Skeletal muscle cell (primary cell): ENCODE data around the gene PDGFRB.
"Not testable (repeated sequence)": the region's sequence is repeated elsewhere in the genome, so short reads cannot be mapped to it uniquely, and the experiment has no call there.

Experiments
- DNase-seq: peaks from one replicate; pipeline ENCODE4 v3.0.0-alpha.2; 2010; ENCODE audit warnings: low read depth
- H3K4me3 ChIP-seq: 2 replicates; pipeline ENCODE4 v1.5.1; 2011; ENCODE audit warnings: low read depth, mild to moderate bottlenecking, control low read depth, low read length, moderate library complexity

PDGFRB gene

GRCh38 chr5:150106674-150107426, 48.8 kb downstream of the PDGFRB start:
- H3K4me3 ChIP-seq: no peak overlapping the region
- DNase-seq: no peak

DNA sequence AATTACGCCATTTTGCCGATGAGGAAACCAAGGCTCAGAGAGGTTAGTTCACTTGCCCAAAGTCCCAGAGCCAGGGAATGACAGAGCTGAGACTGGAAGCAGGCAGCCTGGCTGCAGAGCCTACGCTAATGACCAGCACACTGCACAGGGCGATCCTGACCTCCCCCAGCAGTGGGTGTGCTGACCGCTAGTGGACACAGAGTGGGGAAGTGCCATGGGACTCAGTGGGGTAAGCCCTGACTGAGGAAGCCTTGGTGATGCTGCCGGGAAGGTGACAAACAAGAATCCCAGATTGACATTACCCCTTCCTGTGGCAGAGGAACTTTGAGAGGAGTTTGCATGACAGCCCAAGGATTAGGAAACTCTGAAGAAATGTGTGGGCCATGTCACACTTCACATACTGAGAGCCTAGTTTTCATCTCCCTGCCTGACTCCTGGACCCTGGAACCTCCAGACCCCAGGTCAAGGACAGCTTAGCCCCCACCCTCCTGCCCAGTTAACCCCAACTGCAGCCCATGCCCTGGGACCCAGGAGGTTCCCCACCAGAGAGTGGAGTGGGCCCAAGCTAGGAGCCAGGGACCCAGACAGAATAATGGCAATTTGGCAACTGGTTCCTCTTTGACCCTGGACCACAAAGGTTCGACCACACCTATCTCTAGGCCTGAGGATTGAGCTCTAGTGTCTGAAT, 49.6 kb downstream of the PDGFRB start:
- H3K4me3 ChIP-seq: no peak overlapping the region
- DNase-seq: no peak

GRCh38 chr5:150104550-150104870, 51.1 kb downstream of the PDGFRB start:
- DNase-seq: no peak
- H3K4me3 ChIP-seq: no peak overlapping the region

GRCh38 chr5:150103678-150104549, 51.7 kb downstream of the PDGFRB start:
- H3K4me3 ChIP-seq: no peak overlapping the region
- no peak for DNase-seq

- DNase-seq: no peak
- no peak overlapping the region for H3K4me3 ChIP-seq
These were observed 54.6 kb downstream of the PDGFRB start for GRCh38 chr5:150101023-150101422.

- DNase-seq: no peak
- no peak overlapping the region for H3K4me3 ChIP-seq
These were observed 58.5 kb downstream of the PDGFRB start for GRCh38 chr5:150097152-150097551.

- no peak for DNase-seq
- no peak overlapping the region for H3K4me3 ChIP-seq
These were observed 63.4 kb downstream of the PDGFRB start for GRCh38 chr5:150092159-150092787.

DNA sequence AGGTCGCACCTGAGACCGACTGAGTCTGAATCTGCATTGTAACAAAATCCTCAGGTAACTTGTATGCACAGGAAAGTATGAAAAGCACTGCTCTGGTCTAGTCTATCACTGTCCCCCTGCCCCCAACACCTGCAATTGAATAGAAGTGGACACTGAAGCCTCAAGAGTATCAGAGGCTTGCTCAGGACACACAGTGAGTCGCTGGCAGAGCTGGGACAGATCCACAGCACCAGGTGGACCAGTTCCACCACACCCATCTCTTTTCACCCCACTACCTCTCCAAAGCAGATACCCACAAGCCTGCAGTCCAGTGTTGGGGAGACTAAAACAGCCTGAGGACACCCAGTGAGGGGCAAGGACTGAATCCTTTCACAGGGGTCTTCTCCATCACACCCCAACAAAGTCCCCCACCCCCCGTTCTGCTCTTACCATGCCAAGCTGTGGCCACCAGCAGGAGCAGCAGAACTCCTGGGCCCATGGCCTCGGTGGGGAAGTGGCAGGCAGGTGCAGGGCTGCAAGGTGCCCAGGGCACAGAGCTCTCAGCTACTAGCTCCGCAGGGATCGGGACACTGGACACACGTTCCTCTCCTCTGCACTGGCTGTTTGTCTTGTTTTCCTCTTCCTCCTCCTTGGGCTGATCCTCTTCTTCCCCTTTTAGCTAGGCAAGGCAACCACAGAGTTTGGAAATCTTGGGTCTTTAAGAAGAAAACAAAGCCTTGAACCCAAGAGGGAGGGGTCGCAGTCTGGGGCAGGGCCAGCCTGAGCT, 69.5 kb downstream of the PDGFRB start, which contains the start of gene CSF1R:
Gene CSF1R, minus strand, starts transcription at position 605 of the 766 bp plus-strand sequence. Its CDS starts 127 bp downstream, at position 478.
- no peak for DNase-seq
- H3K4me3 ChIP-seq: no peak within 1 kb of the TSS

DNA sequence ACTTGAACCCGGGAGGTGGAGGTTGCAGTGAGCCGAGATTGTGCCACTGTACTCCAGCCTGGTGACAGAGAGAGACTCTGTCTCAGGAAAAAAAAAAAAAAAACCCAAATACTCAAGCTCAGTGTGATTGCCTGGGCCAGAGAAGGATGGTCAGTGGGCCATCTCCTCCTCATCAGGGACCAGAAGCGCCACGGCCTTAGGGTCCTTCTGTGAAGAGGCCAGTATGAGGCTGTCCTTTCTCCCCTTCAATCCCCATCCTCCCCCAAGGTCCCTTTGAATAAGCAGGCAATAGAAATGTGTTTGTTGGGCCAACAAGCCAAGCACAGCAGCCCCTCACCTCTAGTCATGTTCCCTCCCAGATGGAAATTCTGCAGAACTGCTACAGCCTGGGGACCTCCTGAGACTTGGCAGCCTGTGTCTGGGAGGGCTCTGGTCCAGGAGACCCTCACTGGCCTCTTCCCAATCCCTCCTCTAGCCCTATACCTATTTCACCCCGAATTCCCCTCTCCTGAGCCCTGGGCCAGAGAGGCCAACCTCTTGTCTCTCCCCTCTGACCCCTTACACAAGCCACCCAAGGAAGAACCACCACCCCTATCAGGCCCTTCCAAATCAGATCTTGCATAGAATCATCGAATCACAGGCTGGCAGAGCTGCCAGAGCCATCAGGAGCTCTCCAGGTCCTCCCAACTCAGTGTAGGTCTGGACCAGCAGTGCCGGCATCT, 70.3 kb downstream of the PDGFRB start:
- DNase-seq: no peak
- H3K4me3 ChIP-seq: no peak overlapping the region

- not testable (repeated sequence) for DNase-seq
These were observed 70.9 kb downstream of the PDGFRB start for GRCh38 chr5:150084754-150085153.

DNA sequence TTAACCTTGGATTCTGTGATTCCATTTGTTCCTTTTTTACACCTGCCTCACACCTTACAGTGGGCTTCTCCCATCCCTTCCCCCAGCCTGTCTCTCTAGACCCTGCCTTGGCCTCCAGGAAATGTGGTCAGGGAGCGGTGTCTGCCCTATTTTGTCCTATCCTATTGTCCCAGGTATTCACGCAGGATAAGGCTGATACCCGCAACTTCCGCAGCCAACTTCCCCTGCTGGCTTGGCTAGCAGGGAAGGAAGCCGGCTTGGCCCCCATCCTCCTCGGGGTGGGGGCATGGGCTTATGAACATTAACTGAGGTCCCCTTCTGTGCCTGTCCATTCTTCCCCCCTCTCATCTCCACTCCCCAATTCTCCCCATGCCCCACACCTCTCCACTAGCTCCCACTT, 72.8 kb downstream of the PDGFRB start:
- no peak for DNase-seq
- no peak overlapping the region for H3K4me3 ChIP-seq

More at GRCh38 chr5:150084754-150085153, 70.9 kb downstream of the PDGFRB start:
- not testable (repeated sequence) for H3K4me3 ChIP-seq

GRCh38 chr5:150082374-150082773, 73.3 kb downstream of the PDGFRB start:
- no peak overlapping the region for H3K4me3 ChIP-seq
- no peak for DNase-seq

- no peak overlapping the region for H3K4me3 ChIP-seq
- no peak for DNase-seq
These were observed 73.9 kb downstream of the PDGFRB start for GRCh38 chr5:150081541-150082283.

DNA sequence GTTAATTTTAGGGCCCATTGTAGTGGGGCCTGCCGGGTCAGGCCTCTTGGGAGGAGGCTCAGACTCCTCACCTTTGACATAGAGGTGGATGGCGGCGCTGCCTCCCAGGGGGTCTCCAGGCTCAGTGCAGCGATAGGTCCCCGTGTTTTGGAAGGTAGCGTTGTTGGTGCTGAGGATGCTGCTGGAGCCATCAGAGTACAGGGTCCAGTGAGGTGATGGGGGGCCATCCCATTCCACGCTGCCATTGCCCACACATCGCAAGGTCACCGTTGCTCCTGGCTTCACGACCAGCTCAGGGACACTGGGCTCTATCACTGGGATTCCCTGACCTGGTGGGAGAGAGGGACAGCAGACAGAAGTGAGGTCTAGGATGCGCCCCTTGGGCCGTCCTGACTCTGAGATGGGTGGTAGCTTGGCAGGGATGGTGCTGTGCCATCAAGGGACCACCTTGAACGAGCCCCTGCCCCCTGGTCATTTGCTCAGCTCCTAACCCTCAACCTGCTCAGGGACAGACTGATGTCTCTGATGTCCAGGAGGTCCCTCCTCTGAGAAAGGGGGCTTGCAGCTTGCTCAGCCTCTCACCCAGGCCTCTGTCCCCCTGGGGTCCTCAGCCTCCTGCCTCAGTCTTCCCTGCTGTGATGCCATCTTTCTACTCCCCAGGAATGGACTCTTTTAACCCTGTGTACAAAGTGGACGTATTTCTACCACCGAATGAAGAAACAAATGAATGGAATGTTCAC, 74.8 kb downstream of the PDGFRB start:
- H3K4me3 ChIP-seq: no peak overlapping the region
- no peak for DNase-seq

GRCh38 chr5:150079909-150080461, 75.7 kb downstream of the PDGFRB start:
- H3K4me3 ChIP-seq: no peak overlapping the region
- no peak for DNase-seq

GRCh38 chr5:150078802-150079689, 76.6 kb downstream of the PDGFRB start:
- DNase-seq: no peak
- no peak overlapping the region for H3K4me3 ChIP-seq
